A204.1 (cell line): ENCODE results near the gene SWSAP1.
"Not testable (repeated sequence)": the region's sequence is repeated elsewhere in the genome, so short reads cannot be mapped to it uniquely, and the experiment has no call there.

ENCODE experiments used
- FAIRE-seq: peaks from 2 replicates; lab custom pipeline; 2012; peaks lifted over from hg19 to GRCh38; lab: Jason Lieb, UNC

SWSAP1 gene

GRCh38 chr19:11379269-11379845, 4.9 kb downstream of the SWSAP1 start:
- FAIRE-seq: not testable (repeated sequence)

GRCh38 chr19:11379857-11380350, 5.4 kb downstream of the SWSAP1 start:
- no peak for FAIRE-seq

GRCh38 chr19:11380653-11381537, 6.4 kb downstream of the SWSAP1 start:
- FAIRE-seq: peak; percentile 95

- no peak for FAIRE-seq
Measured at GRCh38 chr19:11382898-11383705, 8.6 kb downstream of the SWSAP1 start.

GRCh38 chr19:11383706-11384048, 9.2 kb downstream of the SWSAP1 start:
- FAIRE-seq: no peak

- FAIRE-seq: no peak
Measured at GRCh38 chr19:11384778-11385129, 10.3 kb downstream of the SWSAP1 start.

- no peak for FAIRE-seq
Measured at GRCh38 chr19:11387162-11388034, 12.9 kb downstream of the SWSAP1 start.

GRCh38 chr19:11390359-11390758, 15.9 kb downstream of the SWSAP1 start:
- no peak for FAIRE-seq

- no peak for FAIRE-seq
Measured at GRCh38 chr19:11390933-11391680, 16.6 kb downstream of the SWSAP1 start.

- FAIRE-seq: no peak
Measured at GRCh38 chr19:11397089-11397610, 22.7 kb downstream of the SWSAP1 start.

GRCh38 chr19:11399667-11400066, 25.2 kb downstream of the SWSAP1 start:
- FAIRE-seq: no peak

- no peak for FAIRE-seq
Measured at GRCh38 chr19:11400798-11401197, 26.3 kb downstream of the SWSAP1 start.

GRCh38 chr19:11401808-11402543, 27.5 kb downstream of the SWSAP1 start:
- no peak for FAIRE-seq

GRCh38 chr19:11404588-11405222, 30.2 kb downstream of the SWSAP1 start:
- FAIRE-seq: no peak

- FAIRE-seq: no peak
Measured at GRCh38 chr19:11405846-11406643, 31.6 kb downstream of the SWSAP1 start.

- FAIRE-seq: not testable (repeated sequence)
Measured at GRCh38 chr19:11406703-11407236, 32.3 kb downstream of the SWSAP1 start.

GRCh38 chr19:11408591-11408990, 34.1 kb downstream of the SWSAP1 start:
- no peak for FAIRE-seq

- no peak for FAIRE-seq
Measured at GRCh38 chr19:11410682-11411081, 36.2 kb downstream of the SWSAP1 start.

- FAIRE-seq: no peak
Measured at GRCh38 chr19:11414544-11414943, 40.1 kb downstream of the SWSAP1 start.
